NK-92 (cell line): ENCODE measurements around the gene RPLP2.

Experiments used
- DNase-seq: peaks from one replicate; lab custom pipeline; 2025; ENCODE audit not compliant: unreplicated experiment; lab: John Stamatoyannopoulos, UW

Gene RPLP2

GRCh38 chr11:823441-824291, 13.9 kb downstream of the RPLP2 start:
- no peak for DNase-seq

- DNase-seq: no peak
These were observed 14.6 kb downstream of the RPLP2 start for GRCh38 chr11:824292-824880.

- no peak for DNase-seq
These were observed 15.2 kb downstream of the RPLP2 start for GRCh38 chr11:824942-825341.

- DNase-seq: no peak
These were observed 15.8 kb downstream of the RPLP2 start for GRCh38 chr11:825366-826226.

DNA sequence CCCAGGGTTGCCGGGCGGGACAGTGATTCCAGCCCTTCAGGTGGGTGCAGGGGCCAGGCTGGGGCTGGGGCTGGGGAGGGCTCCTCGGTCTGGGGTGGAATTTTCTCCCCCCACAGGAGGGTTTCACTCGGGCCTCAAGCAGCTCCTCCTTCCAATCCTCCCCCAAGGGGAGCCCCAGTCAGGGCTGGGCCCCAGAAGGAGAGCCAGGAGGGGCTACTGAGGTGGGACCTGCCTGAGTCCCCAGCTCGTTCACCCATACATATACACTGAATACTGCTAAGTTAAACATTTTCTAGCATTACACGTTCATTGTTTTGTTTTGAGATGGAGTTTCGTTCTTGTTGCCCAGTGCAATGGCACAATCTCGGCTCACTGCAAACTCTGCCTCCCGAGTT, 16.5 kb downstream of the RPLP2 start:
- no peak for DNase-seq

GRCh38 chr11:826836-827145, 17.0 kb downstream of the RPLP2 start:
- DNase-seq: no peak

DNA sequence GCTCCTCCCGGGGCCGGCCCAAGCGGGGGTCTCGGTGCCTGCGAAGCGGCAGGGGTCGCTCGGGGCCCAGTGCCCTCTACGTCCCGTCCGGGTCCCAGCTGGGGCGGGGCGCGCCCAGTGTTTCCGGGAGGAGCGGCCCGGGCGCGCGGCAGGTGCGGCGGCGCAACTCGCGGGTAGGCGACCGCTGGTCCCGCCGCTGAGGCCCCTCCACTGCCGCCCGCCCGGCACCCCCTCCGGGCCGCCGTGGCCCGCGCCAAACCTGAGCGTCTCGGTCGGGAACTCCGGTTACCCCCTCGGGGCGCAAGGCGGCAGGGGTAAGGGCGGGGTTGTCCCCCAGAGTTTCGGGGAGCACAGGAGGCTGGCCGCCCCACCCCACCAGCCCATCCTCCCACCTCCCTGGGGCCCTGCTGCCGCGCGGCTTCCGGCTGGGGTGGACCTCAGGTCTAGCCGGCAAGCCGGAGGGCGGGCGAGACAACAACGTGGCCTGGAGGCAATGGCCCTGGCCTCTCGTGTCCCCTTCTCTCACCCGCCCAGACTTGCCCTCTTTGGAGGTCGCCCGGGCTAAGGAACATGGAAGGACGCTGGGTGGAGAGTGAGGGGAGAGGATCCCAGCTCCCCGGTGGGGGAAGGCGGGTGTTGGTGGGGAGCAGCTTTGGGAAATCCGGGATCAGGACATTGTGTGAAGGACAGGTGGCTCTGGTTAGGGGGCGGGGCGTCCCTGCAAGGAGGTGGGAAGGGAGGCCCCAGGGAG, 17.6 kb downstream of the RPLP2 start:
- no peak for DNase-seq

GRCh38 chr11:827897-828192, 18.1 kb downstream of the RPLP2 start, which contains the start of gene CRACR2B:
CRACR2B (plus strand) TSS chr11:827919; CDS start chr11:828608, 689 bp downstream.
- DNase-seq: no peak

- DNase-seq: no peak
These were observed 18.9 kb downstream of the RPLP2 start for GRCh38 chr11:828506-829175.

DNA sequence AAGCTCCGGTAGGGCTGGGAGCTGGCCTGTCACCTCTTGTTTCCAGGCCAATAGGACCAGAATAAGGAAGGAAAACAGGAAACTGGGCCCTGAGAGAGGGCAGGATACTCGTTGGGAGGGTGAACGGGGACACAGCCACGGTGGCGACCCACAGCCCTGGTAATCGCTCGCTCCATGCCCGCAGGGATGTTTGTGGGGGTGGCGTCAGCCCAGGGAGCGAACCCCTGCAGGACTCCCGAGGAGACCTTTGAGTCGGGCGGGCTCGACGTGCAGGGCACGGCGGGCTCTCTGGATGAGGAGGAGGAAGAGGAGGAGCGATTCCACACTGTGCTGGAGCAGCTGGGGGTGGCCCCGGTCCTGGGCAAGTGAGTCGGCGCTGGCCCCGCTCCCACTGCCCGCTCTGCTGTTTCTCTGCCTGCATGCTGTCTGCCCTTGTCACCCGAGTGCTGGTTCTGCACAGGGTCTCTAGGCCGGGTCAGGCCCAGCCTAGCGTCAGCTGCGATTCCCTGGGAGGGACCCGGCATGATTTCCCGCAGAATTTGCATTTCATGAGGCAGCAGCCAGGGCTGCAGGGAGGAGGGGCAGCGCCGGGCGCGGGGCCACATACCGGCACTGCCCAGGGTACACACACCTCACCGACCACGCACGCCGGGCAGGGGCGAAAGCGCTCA, 19.5 kb downstream of the RPLP2 start:
- no peak for DNase-seq

- no peak for DNase-seq
These were observed 20.1 kb downstream of the RPLP2 start for GRCh38 chr11:829847-830294.

DNA sequence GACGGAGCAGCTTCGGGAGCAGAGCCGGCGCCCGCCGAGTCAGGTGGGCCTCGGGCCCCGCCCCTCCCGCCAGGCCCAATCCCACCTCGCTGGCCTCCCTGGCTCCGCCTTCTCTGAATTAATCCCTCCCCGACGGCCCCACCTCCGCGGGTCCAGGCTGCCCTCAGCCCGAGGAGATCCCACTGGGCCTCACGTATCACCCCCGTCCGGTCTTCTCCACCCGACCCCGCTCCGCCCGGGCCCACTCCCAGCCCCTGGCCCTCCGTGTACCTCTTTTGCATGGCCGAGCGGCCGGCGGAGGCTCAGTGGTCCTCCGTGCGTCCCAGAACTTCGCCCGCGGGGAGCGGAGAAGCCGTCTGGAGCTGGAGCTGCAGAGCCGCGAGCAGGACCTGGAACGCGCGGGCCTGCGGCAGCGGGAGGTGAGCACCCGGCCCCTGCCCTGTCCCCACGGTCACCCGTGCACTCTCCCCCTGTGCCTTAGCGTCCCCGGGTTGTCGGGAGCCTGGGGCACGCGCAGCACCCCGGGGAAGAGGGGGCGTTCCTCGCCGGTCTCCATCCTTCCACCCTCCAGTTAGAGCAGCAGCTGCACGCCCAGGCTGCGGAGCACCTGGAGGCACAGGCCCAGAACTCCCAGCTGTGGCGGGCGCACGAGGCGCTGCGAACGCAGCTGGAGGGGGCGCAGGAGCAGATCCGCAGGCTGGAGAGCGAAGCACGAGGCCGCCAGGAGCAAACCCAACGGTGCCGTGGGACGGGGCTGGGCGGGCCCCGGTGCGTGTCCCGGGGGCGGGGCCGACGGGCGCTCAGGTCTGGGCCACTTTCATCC, 20.7 kb downstream of the RPLP2 start:
- DNase-seq: no peak

GRCh38 chr11:831118-831864, 21.5 kb downstream of the RPLP2 start:
- DNase-seq: no peak

DNA sequence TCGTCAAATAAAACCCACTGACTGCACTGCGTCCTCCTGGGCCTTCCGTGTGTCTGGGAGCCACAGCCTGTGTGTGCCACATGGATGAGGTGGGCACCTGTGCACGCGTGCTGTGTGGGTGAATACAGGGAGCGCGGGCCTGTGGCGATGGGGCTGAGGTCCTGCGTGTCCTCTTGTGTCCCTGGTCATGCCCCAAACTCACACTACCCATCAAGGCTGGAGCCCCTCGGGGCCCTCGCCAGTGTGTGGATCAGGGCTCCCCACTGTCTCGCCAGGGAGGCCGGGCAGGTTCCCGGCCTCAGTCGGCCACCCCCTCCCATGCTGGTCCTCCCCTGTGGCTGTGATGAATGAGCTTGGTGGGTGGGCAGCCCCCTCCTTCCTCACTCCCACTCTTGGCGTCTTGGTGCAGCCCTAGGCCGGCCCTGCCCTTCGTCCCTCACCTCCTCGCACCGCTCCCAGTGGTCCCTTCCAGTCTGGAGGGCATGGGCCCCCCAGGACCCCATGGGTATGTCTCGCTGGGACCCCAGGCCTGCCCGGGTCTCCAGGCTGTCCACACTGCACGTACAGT, 22.3 kb downstream of the RPLP2 start:
- no peak for DNase-seq

DNA sequence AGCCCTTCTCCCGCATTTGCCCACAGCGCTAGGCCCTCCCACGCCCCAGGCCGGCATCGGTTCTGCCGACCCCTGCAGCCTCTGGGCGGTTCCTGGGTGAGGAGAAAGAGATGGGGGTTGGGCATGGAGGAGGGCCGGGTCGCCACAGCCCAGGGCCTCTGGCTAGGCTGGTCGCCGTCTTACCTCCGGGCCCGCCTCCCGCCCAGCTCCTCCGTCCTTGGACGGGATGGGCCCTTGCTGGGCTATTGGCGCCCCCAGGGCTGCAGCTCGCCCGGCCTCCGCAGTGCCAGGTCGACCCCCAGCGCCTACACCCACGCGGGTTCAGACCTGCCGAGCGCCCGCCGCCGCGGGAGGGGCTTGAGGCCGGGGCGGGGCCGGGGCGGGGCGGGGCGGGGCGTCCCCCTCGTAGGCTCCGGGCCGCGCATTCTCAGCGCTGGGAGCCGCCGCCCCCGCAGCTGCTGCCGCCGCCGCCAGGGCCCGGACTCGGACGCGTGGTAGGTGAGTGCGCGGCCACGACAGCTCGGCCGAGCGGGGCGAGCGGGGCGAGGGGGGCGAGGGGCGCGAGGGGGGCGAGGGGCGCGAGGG, 22.9 kb downstream of the RPLP2 start, which contains the start of gene CD151:
Gene CD151 (plus strand): TSS at position 424 of the 585 bp plus-strand sequence. CDS start 3,118 bp downstream, outside the sequence.
- no peak for DNase-seq

DNA sequence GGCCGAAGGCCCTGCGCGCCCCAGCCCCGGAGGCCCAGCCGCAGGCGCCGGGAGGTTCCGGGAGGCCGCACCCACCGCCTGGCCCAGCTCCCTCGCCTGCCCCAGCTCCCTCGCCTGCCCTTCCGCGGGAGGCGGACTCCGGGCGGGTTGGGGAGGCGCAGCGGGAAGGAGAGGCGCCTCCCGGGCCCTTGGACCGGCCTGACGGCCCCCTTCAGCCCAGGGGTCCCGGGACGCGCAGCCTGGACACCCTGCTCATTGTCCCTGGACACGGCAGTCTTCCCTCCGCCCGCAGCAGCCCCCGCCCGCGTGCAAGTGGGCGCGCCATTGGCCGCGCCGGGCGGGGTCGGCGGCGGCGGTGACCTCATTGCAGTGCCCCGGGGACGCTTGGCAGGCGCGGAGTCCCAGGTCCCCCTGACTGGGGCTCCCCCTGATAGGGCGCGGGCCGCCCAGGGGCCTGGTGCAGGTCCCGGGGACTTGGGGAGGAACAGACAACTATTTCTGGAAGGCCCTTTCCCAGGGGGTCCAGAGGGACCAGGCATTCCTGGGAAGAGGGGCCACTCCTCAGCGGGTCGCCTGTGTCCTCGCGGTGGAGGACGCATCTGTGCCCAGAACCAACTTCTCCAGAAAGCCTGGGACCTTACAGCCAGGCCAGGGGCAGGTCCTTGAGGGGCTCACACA, 23.5 kb downstream of the RPLP2 start:
- no peak for DNase-seq

DNA sequence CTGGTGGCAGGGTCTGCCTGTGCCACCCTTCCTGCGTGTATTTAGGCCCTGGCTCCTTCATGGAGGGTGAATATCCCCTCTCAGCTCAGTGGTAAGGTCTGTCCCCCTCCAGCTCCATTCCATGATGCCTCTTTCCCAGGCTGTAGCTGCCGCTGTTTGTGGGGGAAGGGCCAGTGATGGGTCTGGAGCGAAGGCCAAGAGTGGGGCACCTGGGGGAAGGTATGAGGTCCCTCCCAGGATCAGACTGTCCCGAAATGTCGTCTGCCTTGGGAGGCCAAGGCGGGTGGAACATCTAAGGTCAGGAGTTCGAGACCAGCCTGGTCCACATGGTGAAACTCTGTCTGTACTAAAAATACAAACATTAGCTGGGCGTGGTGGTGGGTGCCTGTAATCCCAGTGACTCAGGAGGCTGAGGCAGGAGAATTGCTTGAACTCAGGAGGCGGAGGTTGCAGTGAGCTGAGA, 24.1 kb downstream of the RPLP2 start:
- DNase-seq: no peak
